ENCODE results near the gene TBC1D19.
"Not testable (repeated sequence)": the region's sequence is repeated elsewhere in the genome, so short reads cannot be mapped to it uniquely, and the experiment has no call there.

The TBC1D19 gene

GRCh38 chr4:26583538-26583864 is 383 bp upstream of the TBC1D19 start:
- H3K4me3 ChIP-seq (ENCODE audit: low read depth, low read length) = peak overlapping the region; percentile 83
- no peak for TF ChIP-seq CTCF (IDR thresholded peaks at IDR 0.05; ENCODE audit: low read depth, low read length)

GRCh38 chr4:26584725-26585124 is 841 bp downstream of the TBC1D19 start:
- no peak for TF ChIP-seq CTCF (IDR thresholded peaks at IDR 0.05; ENCODE audit: low read depth, low read length)
- H3K4me3 ChIP-seq (ENCODE audit: low read depth, low read length) = peak overlapping the region; percentile 83

- H3K4me3 ChIP-seq (ENCODE audit: low read depth, low read length) = no peak overlapping the region
- no peak for TF ChIP-seq CTCF (IDR thresholded peaks at IDR 0.05; ENCODE audit: low read depth, low read length)
Measured at GRCh38 chr4:26589705-26590104, 5.8 kb downstream of the TBC1D19 start.

GRCh38 chr4:26590639-26591038 is 6.8 kb downstream of the TBC1D19 start:
- no peak for TF ChIP-seq CTCF (IDR thresholded peaks at IDR 0.05; ENCODE audit: low read depth, low read length)

GRCh38 chr4:26593557-26593956 is 9.7 kb downstream of the TBC1D19 start:
- not testable (repeated sequence) for H3K4me3 ChIP-seq (ENCODE audit: low read depth, low read length)

More at GRCh38 chr4:26590639-26591038, 6.8 kb downstream of the TBC1D19 start:
- no peak overlapping the region for H3K4me3 ChIP-seq (ENCODE audit: low read depth, low read length)

GRCh38 chr4:26594371-26594770 is 10.5 kb downstream of the TBC1D19 start:
- H3K4me3 ChIP-seq (ENCODE audit: low read depth, low read length) = no peak overlapping the region
- no peak for TF ChIP-seq CTCF (IDR thresholded peaks at IDR 0.05; ENCODE audit: low read depth, low read length)

GRCh38 chr4:26594778-26595177 is 10.9 kb downstream of the TBC1D19 start:
- no peak for TF ChIP-seq CTCF (IDR thresholded peaks at IDR 0.05; ENCODE audit: low read depth, low read length)

GRCh38 chr4:26596843-26597242 is 13.0 kb downstream of the TBC1D19 start:
- H3K4me3 ChIP-seq (ENCODE audit: low read depth, low read length) = no peak overlapping the region
- TF ChIP-seq CTCF (IDR thresholded peaks at IDR 0.05; ENCODE audit: low read depth, low read length) = no peak

More at GRCh38 chr4:26594778-26595177, 10.9 kb downstream of the TBC1D19 start:
- H3K4me3 ChIP-seq (ENCODE audit: low read depth, low read length) = no peak overlapping the region

Measured in WI38 (cell line).